Heart left ventricle (tissue), 13 donors: Measurements from ENCODE around the gene DDT.
"Not testable (repeated sequence)": the region's sequence is repeated elsewhere in the genome, so short reads cannot be mapped to it uniquely, and the experiment has no call there.

Experiments
- POLR2A ChIP-seq, 2 donors: fragments of 450-650 bp; IDR thresholded peaks; one replicate each; pipeline ENCODE4 v1.6.1; 2017; ENCODE audit warnings: antibody characterized with exemption in 2 of 2, mild to moderate bottlenecking in 2 of 2, moderate library complexity in 2 of 2
- TF ChIP-seq, protein P1 (sequence below), 12 donors: fragments of 200-600 bp; sonication (generic) in 4 of 12; IDR thresholded peaks; one replicate each; pipeline versions ENCODE4 v1.5.0 to v1.8.0; 2018 to 2022; ENCODE audit warnings: antibody characterized with exemption in 12 of 12, mild to moderate bottlenecking in 5 of 12
- donor health status: ischemic (EF 13 %, LVEDD 7.1; RV severe dilation, severe dysfunction).
- donor health status: DM: no; HTN: yes; CAD: no.
- donor health status: DM: no; HTN: no; CAD: no.
- donor health status: ischemic (EF 25% LVEDD 6.9; RV normal size, moderate dysfunction).
- donor health status: ischemic (EF 25% LVEDD 5.7; RV mildly dilated, moderate dysfunction).
- donor health status: ischemic (EF 35%, LVEDD 5.7; RV mildly dilated, moderate dysfunction).
- donor health status: nonischemic (EF 11% LVEDD 7.7; RV severe dilation, severe dysfunction).
- donor health status: DM: yes; HTN: yes; CAD: no.
- donor health status: PGD.
- donor health status: ischemic (EF 29% LVEDD 5.4; RV normal size, mild dysfunction).
- donor health status: nonischemic (EF 23%, LVEDD 6.1; RV moderate dilation, normal function).

DNA sequence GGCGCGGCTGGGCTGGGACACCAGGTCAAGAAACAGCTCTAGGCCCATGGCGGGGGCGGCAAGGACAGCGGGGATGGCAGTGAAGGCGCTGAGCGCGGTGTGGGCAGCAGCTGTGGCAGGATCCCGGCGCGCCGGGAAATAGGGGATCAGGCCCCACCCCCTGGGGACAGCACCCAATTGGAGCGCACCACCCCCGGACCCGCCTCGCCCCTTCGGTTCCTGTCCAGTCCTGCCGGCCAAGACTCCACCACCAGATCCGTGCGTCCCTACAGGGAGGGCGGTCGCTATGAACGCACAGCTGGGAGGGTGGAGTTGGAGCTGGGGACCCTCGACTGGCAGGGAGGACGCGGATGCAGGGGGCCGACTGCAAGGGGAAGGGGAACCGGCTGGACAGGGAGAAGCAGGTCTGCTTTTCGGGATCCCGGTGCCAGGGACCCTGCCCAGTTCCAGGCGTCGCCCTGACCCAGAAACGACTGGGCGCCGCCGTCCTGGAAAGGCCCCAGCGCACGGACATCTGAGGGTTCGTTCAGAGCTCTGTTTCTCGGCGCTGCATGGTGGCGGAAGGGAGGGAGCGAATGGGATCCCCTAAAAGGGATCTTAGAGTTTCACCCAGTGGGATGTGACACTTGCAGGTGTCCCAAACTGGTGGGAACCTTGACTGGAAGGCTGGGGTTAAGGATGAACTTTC lies 13.0 kb downstream of the DDT start, which contains the start of gene GSTT2B:
- TF ChIP-seq, protein P1, sequence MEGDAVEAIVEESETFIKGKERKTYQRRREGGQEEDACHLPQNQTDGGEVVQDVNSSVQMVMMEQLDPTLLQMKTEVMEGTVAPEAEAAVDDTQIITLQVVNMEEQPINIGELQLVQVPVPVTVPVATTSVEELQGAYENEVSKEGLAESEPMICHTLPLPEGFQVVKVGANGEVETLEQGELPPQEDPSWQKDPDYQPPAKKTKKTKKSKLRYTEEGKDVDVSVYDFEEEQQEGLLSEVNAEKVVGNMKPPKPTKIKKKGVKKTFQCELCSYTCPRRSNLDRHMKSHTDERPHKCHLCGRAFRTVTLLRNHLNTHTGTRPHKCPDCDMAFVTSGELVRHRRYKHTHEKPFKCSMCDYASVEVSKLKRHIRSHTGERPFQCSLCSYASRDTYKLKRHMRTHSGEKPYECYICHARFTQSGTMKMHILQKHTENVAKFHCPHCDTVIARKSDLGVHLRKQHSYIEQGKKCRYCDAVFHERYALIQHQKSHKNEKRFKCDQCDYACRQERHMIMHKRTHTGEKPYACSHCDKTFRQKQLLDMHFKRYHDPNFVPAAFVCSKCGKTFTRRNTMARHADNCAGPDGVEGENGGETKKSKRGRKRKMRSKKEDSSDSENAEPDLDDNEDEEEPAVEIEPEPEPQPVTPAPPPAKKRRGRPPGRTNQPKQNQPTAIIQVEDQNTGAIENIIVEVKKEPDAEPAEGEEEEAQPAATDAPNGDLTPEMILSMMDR (IDR thresholded peaks at IDR 0.05), result not testable (repeated sequence)
- not testable (repeated sequence) for TF ChIP-seq POLR2A (IDR thresholded peaks at IDR 0.05)
